Activated CD8-positive, alpha-beta memory T cell treated with anti-CD3 and anti-CD28 coated beads, Interleukin-2, amount 50 U/mL, for 24 hours (primary cell): ENCODE measurements around the gene ZNF26.
"Not testable (repeated sequence)": the region's sequence is repeated elsewhere in the genome, so short reads cannot be mapped to it uniquely, and the experiment has no call there.

Experiments
- DNase-seq: peaks from one replicate; pipeline ENCODE4 v3.0.0-alpha.2; 2020; ENCODE audit errors: extremely low read depth

ZNF26 gene, protein sequence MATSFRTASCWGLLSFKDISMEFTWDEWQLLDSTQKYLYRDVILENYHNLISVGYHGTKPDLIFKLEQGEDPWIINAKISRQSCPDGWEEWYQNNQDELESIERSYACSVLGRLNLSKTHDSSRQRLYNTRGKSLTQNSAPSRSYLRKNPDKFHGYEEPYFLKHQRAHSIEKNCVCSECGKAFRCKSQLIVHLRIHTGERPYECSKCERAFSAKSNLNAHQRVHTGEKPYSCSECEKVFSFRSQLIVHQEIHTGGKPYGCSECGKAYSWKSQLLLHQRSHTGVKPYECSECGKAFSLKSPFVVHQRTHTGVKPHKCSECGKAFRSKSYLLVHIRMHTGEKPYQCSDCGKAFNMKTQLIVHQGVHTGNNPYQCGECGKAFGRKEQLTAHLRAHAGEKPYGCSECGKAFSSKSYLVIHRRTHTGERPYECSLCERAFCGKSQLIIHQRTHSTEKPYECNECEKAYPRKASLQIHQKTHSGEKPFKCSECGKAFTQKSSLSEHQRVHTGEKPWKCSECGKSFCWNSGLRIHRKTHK

DNA sequence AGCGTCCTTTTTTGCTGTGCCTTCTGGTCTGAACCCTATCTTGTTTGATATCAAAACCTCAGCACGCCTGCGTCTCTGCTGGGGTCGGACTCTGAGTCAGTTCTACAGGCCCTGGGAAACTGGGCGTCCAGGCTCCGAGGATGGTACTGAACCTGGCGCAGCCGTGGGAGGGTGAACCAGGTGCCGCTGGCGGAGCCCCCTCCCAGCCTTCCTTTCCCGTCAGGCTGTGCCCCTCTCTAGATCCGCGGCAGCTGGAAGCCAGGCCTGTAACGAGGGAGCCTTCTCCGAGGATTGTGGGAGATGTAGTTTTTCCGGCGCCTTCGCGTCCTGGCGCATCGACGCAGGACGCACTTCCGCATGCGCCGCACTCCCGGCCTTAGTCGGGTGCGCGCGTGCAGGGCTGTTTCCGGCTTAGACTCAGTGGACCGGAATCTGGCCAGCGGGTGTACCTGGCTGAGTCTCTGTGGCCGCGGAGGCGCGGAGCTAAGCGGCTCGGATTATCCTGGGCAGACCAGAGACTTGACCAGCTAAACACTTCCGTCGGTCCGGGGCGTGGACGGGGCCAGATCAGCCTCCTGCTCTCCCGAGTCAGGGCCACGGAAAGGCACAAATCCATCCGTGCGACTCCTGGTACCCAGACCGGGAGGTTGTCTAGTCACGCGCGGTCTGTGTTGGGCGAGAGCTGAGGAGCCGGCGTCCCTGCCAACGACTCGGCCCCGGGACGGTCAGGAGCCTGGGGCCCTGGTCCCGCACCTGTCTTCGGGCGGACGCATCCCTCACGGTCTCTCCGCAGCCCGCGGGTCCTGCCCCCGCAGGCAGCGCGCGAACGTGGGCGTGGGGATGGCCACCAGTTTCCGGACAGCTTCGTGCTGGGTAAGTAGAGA, at the start of gene ZNF26:
TSS of gene ZNF26 (plus strand) at position 367 of the 884 bp plus-strand sequence. CDS start at position 841, 474 bp downstream.
- peak; percentile 73 for DNase-seq

DNA sequence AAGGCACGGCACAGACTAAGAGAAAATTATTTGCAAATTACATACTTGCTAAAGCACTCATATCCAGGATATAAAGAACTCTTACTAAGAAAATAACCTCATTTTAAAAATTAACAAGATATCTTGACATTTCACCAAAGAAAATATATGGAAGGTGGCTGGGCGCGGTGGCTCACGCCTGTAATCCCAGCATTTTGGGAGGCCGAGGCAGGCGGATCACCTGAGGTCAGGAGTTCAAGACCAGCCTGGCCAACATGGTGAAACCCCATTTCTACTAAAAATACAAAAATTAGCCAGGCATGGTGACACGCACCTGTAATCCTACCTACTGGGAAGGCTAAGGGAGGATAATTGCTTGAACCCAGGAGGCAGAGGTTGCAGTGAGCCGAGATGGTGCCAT, 49.2 kb upstream of the ZNF26 start:
- not testable (repeated sequence) for DNase-seq

DNA sequence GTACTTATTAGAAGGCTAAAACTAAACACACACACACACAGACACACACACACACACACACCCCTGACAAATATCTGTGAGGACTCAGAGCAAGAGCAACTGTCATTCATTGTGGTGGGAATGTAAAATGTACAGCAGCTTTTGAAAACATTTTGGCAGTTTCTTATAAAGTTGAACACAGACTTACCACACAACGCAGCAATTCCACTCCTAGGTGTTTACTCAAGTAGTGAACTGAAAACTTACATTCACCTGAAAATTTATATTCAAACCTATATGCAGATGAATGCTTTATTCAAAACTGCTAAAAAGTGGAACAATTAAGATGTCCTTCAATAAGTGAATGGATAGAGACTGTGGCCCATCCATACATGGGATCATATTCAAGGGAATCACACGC, 48.7 kb upstream of the ZNF26 start:
- DNase-seq = no peak

DNA sequence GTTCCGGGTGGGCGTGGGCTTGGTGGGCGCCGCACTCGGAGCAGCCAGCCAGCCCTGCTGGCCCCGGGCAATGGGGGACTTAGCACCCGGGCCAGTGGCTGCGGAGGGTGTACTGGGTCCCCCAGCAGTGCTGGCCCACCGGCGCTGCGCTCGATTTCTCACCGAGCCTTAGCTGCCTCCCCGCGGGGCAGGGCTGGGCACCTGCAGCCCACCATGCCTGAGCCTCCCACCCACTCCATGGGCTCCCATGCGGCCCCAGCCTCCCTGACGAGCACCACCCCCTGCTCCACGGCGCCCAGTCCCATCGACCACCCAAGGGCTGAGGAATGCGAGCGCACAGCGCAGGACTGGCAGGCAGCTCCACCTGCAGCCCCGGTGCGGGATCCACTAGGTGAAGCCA, 47.4 kb upstream of the ZNF26 start:
- not testable (repeated sequence) for DNase-seq

DNA sequence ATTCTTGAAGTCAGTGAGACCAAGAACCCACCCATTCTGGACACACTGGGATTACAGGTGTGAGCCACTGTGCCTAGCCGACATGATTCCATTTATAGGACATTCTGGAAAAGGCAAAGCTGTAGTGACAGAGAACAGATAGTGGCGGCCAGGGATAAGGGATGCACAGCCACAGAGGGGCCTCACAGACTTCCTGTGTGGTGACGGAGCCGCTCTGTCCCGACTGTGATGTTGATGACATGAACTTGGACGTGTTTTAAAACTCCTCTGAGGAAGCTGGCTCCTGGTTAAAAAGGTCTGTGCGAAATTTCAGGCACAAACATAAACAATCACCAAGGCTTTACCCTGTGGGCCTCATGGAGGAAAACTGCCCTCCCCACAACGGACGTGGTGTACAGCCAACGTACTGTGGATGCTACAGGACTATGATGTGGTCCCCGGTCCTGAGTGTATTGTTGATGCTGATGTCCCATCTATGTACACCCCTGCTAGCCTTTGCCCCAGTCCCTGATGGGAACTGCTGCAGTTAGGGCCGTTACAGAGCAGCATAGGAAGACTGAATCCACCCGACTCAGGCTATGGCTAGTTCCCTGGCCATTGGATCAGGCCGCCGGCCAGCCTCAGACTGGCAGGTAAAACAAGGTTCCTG, 46.0 kb upstream of the ZNF26 start:
- no peak for DNase-seq

DNA sequence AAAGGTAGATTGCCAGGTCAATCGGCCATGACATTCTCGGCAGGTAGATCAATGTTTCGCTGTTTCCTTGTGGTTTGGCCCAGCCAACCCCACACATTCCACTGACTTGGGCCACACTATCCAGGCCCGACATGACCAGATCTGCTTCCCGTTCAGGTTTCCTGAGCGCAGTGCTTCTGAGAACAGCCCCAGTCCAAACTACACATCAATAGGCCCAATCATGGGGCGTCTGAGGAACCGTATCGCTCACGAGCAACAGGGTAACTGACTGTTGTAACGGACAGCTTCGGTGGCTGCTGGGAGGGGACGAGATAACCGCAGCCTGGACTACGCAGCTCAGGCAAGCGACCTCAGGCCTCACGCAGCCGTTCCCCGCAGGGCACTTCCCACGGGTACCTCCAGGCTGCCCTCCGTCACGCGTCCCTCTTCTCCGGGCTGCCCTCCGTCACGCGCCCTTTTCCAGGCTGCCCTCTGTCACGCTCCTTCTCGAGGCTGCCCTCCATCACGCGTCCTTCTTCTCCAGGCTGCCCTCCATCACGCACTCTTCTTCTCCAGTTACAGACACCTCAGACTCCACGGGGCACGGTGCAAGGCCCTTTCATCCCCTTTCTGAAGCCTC, 44.7 kb upstream of the ZNF26 start:
- DNase-seq = no peak

DNA sequence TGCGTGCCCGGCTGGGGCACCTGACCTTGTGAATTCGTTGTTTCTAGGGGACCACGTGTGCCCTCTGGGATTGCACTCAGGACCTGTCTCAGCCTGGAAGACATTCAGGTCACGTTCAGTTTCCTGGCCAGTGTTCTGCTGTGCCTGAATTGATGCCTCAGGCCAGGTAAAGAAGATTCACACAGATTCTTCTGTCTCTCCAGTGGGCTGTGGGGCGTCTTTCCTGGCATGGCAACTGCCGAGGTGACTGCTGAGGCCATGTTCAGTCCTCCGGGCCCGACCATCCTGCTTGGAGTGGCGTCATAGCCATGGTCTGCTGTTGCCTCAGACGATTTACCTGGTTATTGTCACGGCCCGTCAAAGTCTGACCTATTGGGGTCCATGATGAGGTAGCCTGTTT, 43.6 kb upstream of the ZNF26 start:
- DNase-seq = no peak

DNA sequence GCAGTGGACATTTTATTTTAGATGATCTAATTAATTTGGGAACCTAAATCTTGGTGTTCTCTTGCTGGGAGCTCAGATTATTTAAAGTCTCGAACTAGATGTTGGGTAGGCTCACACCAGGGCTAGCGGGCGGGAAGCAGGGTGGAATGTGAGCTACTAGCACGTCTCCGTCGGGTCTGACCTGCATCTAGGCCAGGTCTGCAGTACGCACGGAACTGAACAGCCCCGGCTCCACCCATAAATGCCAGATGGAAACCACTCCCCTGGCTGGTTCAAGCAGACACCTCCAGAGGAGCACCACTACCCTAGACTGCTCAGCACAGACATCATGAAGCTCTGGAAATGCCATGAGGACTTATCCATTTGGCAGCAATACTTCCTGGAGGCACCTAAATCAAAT, 40.4 kb upstream of the ZNF26 start:
- no peak for DNase-seq

DNA sequence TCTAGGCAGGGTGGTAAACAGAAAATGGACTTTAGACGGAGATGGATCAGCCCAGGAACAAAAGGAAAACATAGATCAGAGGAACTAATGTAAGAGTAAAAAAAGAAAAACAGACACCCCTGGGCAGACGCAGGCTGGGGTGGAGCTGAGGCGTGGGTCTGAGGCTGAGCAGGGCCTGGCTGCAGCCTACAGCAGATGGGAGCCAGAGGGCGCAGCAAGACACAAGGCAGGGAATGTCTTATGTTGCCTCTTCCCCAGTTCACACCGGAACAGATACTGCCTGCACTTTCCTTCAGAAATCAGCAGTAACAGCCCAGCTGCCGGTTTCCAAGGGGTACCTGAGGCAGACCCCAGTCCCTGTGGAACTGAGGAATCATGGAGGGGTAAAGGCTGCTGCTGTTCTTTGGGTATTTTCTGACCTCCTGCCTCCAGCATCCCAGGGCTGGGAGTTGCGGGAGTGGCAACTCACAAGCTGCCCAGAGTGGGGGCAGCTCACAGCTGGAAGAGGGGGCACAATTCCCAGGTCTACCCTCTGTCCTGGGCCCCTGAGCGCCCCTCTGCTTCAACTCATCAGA, 39.8 kb upstream of the ZNF26 start:
- no peak for DNase-seq

DNA sequence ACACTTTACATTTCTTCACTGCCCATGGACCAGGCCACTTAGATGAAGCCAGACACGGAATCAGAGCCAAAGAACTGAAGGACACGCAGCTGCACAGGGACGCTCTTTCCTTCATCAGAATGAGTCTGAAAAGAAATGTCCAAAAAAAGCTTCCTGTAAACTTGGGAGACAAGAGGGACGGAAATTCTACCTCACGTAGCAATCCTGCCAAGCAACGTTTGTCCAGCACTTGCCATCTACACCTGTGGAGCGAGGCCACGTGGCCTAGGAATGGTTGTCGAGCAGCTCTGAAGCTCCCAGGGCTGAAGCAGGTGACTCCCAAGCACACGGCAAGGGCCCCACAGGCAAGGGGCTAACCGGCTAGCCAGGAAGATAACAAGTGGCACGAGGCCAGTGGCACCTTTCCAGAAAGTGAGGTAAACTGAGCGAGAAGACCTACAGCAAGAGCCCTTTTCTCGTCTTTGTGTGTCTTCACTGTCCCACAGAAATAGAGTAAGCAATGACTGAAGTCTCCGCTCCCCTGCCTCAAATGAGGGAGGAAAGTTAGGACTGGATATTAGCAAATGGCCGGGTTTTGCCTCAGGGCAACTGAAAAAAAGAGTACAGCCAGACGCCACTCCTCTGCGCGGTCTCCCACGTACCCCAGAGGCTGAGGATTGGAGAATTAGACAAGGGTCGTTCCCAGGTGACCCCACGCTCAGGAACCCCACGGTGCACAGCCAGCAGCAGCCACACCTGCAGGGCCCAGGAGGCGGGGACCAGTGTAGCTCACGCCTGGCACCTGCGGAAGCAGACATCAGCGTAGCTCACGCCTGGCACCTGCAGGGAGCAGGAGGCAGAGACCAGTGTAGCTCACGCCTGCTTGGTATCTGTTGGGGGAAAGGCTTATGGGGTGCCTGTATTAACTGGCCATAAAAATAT, 37.8 kb upstream of the ZNF26 start:
- no peak for DNase-seq

DNA sequence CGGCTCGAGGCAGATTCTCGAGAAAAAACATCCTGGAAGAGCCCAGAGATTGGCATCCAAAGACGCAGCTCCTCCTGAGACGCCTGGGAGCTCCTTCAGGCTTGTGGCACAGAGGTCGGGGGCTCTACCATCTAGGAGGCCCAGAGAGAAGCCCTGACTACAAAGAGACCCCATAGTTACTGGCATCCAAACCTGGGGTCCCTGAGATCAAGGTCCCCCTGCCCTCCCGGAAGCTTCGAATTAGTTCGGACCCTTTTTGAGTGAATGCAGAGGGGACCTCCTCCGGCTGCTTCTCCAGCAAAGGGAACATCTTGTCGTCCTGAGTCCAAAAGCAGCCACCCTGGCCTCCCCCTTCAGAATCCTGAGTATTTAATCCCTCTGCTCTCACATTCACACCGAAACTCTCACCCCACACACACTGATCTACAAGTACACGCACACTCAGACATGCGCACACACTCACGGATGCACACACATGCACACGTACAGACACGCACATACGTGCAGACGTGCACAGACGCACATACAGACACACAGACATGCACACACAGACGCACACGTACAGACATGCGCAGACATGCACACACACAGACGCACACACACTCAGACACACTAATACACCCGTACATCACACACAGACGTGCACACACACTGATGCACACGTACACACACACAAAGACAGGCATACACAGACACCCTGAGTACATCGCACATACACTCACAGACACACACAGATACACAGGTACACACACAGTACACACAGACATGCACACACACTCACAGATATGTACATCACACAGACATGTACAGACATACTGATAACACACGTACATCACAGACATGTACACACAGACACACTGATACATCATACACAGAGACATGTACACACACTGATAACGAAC, 36.0 kb upstream of the ZNF26 start:
- DNase-seq = no peak

DNA sequence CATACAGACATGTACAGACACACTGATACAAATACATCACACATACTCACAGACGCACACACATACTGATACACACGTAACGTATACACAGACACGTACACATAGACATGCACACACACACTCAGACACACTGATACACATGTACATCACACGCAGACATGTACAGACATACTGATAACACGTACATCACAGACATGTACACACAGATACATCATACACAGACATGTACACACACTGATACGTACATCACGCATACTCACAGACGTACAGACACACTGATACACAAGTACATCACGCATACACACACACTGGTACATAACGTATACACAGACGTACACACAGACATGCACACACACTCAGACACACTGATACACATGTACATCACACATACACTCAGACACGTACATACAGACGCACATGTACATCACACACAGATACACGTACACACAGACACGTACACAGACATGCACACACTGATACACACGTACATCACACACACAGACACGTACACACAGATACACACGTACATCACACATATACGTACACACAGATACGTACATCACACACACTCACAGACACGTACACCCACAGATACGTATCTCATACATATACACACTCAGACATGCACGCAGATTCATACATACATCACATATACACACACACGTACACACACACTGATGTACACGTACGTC, 35.2 kb upstream of the ZNF26 start:
- DNase-seq = no peak

DNA sequence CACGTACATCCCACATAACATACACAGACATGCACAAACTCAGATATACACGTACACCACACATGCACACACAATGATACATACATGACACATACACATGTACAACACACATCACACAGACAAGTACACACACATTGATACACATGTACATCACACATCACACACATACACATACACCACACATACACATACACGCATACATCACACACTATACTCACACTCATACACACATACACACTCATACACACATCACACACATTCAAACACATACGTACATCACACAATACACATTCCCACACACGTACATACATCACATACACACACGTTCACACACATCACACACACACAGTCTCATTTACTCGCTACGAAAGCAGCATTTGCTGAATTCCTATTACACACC, 34.5 kb upstream of the ZNF26 start:
- no peak for DNase-seq

DNA sequence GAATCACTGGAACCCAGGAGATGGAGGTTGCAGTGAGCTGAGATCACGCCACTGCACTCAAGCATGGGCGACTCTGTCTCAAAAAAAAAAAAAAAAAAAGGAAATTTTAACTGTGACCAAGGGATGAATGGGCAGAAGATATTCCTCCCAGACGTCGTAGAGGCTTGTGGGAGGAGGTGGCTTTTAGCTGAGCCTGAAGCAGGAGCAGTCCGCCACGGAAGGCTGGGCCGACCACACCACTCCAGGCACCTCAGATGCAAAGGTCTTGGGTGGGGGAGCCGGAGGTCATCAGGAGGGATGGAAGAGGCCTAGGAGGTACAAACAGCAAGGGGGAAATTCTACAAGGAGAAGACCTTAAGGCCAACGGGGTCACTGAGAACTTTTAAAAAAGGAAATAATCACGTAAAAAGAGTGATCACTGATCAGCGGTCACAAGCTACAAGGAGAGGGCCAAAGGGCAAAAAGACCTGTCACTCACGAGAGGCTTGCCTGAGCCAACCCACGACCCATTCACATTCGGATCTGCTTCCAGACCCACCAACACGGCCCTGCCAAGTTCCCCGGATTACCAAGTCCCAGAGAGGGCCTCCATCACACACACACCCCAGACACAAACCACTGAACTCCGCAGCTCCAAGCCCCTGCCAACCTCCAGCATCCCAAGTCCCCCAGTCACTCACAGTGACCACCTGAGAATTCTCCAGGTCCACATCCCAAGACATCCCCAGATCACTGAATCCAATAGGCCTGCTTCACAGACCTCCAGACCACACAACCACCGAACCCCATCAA, 33.6 kb upstream of the ZNF26 start:
- DNase-seq = no peak

DNA sequence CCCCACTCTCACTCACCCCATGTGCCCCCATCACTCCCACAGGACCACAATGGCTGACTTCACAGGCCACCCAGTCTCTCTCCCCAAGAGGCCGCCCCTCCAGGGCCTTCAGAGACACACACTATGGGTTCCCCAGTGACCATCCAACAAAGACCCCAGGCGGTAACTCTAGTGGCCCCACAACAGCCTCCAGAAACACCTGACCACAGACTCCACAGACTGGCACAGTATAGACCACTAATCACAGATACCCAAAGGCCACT, 33.1 kb upstream of the ZNF26 start:
- DNase-seq = no peak

DNA sequence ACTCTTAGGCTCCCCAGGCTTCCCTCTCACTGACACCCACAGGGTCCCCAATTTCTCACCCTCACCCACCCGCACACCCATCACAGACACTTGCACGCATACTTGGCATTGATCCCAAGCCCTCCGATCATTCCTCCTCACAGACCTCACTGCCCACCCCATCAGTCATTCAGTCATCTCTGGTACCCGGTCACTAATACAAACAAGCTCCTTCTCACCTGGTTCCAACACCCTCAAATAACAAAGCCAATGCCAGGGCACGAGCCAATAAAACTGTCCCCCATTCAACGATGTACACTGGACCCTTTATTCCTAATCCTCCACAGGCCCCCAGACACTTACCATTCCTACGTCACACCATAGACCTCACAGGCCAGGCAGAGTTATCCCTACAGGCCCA, 32.4 kb upstream of the ZNF26 start:
- no peak for DNase-seq

DNA sequence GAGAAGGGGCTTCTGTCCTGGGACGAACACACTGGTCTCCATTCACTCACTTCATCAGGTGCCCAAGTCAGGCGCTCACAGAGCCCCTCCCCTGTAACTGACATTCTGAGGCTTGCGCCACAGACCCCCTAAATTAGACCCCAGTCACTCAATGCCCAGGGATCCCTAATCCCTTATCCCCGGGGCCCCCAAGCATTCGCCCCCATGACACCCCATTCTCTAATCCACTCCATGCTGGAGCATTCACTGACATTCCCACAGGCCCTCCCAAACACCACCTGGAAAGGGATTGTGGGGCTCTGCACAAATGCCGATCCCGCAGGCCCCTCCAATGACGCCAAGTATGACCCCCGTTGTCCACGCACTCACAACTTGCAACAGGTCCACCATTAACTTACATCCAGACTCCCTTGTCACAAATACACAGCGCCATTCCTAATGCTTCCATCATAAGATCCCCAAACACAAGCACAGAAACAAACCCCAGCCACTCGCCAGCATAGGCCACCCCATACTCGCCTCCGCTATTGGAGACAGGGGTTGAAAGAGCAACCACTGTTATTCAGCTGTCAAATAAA, 31.6 kb upstream of the ZNF26 start:
- DNase-seq = no peak
